Aorta (tissue), 5 donors: ENCODE measurements around the gene FOXD4L3. TPM values are rescaled to one million over a fixed set of nuclear protein-coding genes. Genes with fewer than 3 reads are reported as not detected.
"Not testable (repeated sequence)": the region's sequence is repeated elsewhere in the genome, so short reads cannot be mapped to it uniquely, and the experiment has no call there.

Experiments used
- ATAC-seq: fragments of 200-7000 bp; cut with Tn5 transposase; one replicate; pipeline ENCODE4 v1.9.1; 2022; ENCODE audit warnings: moderate library complexity; ENCODE audit not compliant: low FRiP score
- DNase-seq, 2 donors: peaks; one replicate each; pipeline ENCODE4 v3.0.0-alpha.2; 2020
- H3K27ac ChIP-seq, 2 donors: one replicate each; pipeline ENCODE4 v1.5.1; 2013; ENCODE audit warnings: low read length in 2 of 2, mild to moderate bottlenecking in 2 of 2, moderate library complexity in 2 of 2, control low read depth in 1 of 2, inconsistent platforms in 1 of 2, low read depth in 1 of 2
- H3K27me3 ChIP-seq, 2 donors: one replicate each; pipeline ENCODE4 v1.6.1; 2013; ENCODE audit warnings: control low read depth in 1 of 2, low read length in 1 of 2, mild to moderate bottlenecking in 1 of 2, moderate library complexity in 1 of 2; ENCODE audit not compliant: insufficient read depth in 2 of 2, control insufficient read depth in 1 of 2
- H3K36me3 ChIP-seq, 2 donors: one replicate each; pipeline ENCODE4 v1.6.1; 2013; ENCODE audit warnings: control low read depth in 1 of 2, low read length in 1 of 2, mild to moderate bottlenecking in 1 of 2; ENCODE audit not compliant: insufficient read depth in 2 of 2, control insufficient read depth in 1 of 2
- H3K4me1 ChIP-seq, 2 donors: one replicate each; pipeline ENCODE4 v1.6.1; 2013; ENCODE audit warnings: low read length in 2 of 2, control low read depth in 1 of 2, mild to moderate bottlenecking in 1 of 2, moderate library complexity in 1 of 2; ENCODE audit not compliant: insufficient read depth in 2 of 2, control insufficient read depth in 1 of 2
- H3K4me3 ChIP-seq, 2 donors: one replicate each; pipeline ENCODE4 v1.5.1; 2013; ENCODE audit warnings: low read length in 2 of 2, control low read depth in 1 of 2, mild to moderate bottlenecking in 1 of 2
- H3K9me3 ChIP-seq: one replicate; pipeline ENCODE4 v1.6.1; 2013; ENCODE audit warnings: mild to moderate bottlenecking, low read length; ENCODE audit not compliant: control insufficient read depth
- WGBS, 2 donors: extraction: QIAGEN DNeasy Blood & Tissue Kit; methylation state at CpG; one replicate each; pipeline ENCODE4 v1.1.7; 2013; 5-methylcytosine and 5-hydroxymethylcytosine counted together
- intact Hi-C, 2 donors: fragments of 100-400 bp; cut with DNase I; formaldehyde crosslinking; loops; one replicate each; pipeline versions ENCODE4 v1.14.2 to v1.15.0; 2022
- long read RNA-seq, 2 donors: library from polyadenylated mRNA; unstranded; transcript quantifications; one replicate each; pipeline ENCODE4 v2.0.0, GENCODE V29; 2020 to 2021
- polyA plus RNA-seq, 2 donors: library from polyadenylated mRNA; stranded (reverse); fragments of 200-250 nt; gene quantifications; one replicate each; pipeline ENCODE4 v1.2.3, GENCODE V29; 2013
- total RNA-seq, 2 donors: library from RNA; stranded (reverse); fragmentation: NEBNext Ultra II Directional; extraction: Animal tissue kit (Norgen Biotek cat#: 25700); gene quantifications; one replicate each; pipeline ENCODE4 v1.2.1, GENCODE V29; 2021
- donor health status: healthy with polysubstance abuse.
- donor health status: Bipolar disorder and iron deficiency.
- donor health status: DM: no; HTN: no; CAD: no.
- donor health status: DM: no; HTN: no; CAD: no.
- donor health status: DM: yes; HTN: yes; CAD: no.

Gene FOXD4L3
- total RNA-seq = not detected
- polyA plus RNA-seq = not detected
- long read RNA-seq, donor 1 = 0 reads
- long read RNA-seq, donor 2 = 0 reads

DNA sequence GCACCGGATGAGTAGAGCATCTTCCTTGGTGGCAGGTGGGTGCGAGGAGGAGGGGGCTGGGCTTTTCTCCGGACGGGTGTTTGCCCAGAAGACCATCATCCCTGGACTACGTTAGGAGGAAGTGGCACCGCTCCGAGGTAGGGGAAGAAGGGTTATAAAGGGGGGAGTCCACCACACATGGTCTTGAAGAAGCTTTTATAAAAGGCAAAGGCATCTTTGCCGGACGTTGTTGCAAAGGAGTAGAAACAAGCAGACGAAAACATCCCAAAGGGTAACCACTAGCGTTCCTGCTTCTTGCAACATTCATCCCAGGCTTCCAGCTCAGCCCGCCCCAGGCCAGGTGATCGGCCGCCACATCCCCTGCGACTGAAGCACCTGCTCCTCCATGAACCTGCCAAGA is at the start of gene FOXD4L3:
TSS of gene FOXD4L3 (plus strand) at position 301 of the 400 bp plus-strand sequence. CDS start at position 386, 85 bp downstream.
- H3K9me3 ChIP-seq, H3K4me3 ChIP-seq, H3K27ac ChIP-seq, DNase-seq, ATAC-seq, H3K27me3 ChIP-seq, H3K36me3 ChIP-seq, H3K4me1 ChIP-seq, intact Hi-C loops: not testable (repeated sequence)
- WGBS, 2 donors = 17% methylated on average over 4 of the region's 15 CpGs; no CpG with 5 or more reads in 1 of the 2 donors

DNA sequence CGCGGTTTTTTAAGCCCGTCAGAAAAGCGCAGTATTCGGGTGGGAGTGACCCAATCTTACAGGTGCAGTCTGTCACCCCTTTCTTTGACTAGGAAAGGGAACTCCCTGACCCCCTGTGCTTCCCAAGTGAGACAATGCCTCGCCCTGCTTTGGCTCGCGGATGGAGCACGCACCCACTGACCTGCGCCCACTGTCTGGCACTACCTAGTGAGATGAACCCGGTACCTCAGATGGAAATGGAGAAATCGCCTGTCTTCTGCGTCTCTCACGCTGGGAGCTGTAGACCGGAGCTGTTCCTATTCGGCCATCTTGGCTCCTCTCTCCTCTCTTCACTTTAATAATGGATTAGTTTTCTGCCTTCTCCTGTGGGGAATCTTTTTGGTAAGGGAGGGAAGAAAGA is 21.6 kb upstream of the FOXD4L3 start:
- H3K9me3 ChIP-seq, ATAC-seq, intact Hi-C loops, H3K27ac ChIP-seq, H3K4me3 ChIP-seq, H3K4me1 ChIP-seq, H3K36me3 ChIP-seq, H3K27me3 ChIP-seq: not testable (repeated sequence)
- peak in 1 of 2 donors; percentile 27 for DNase-seq
- 94 to 97% methylated on average over 12 to 14 of the region's 16 CpGs for WGBS, 2 donors

DNA sequence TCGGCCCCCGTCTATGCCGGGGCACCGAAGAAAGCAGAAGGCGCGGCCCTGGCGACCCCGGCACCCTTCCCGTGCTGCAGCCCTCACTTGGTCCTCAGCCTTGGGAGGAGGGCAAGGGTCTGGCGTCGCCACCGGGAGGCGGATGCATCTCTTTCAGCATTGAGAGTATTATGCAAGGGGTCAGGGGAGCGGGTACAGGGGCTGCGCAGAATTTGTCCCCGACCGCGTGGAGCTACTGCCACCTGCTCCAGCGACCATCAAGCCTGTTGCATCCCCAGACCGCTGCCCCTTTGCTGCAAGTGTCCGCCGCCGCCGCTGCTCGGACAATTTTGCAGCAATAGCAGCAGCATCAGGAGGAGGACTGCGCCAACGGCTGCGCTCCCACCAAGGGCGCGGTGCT is 1.1 kb downstream of the FOXD4L3 start:
- DNase-seq, H3K9me3 ChIP-seq, H3K4me3 ChIP-seq, H3K4me1 ChIP-seq, intact Hi-C loops, H3K27me3 ChIP-seq, ATAC-seq, H3K27ac ChIP-seq, H3K36me3 ChIP-seq: not testable (repeated sequence)
- 10% methylated on average over 11 of the region's 30 CpGs; no CpG with 5 or more reads in 1 of the 2 donors for WGBS, 2 donors

DNA sequence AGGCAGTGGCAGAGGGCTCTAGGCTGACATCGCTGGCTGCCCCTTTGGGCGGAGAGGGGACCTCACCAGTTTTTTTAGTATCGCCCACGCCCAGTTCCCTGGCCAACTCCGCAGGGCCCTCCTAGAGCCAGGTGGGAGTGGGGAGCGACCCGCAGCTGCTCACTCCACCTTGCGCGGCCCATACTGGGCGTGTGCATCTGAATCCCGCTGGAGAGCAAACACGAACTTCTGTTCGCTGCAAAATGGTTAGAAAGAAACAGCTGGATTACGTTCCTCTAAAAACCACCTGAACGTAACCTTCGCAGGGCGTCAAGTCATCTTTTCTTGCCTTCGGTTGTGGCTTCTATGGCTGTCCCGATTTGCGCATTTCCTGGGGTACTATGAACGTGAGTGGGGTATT is 1.5 kb downstream of the FOXD4L3 start:
- H3K9me3 ChIP-seq, ATAC-seq, H3K4me3 ChIP-seq, H3K36me3 ChIP-seq, H3K27me3 ChIP-seq, H3K4me1 ChIP-seq, H3K27ac ChIP-seq, intact Hi-C loops, DNase-seq: not testable (repeated sequence)
- WGBS, 2 donors = 17 to 19% methylated on average over 3 to 9 of the region's 21 CpGs

DNA sequence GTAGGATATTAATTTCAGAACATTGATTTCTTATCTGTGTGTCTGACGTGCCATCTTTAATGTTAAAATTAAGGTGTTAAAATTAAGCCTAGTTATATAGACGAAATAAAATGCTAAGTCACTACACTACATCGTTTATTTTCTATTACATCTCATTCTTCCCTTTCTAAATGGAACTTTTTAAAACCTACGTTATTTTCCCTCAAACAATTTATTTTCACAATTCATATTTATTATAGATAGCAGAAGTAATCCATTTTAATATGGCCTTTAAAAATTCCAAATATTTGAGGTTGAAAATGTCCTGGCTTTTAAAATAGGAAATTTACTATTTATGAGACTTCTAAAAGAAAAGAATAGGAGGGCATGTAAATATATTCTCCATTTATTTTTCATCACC is 2.1 kb downstream of the FOXD4L3 start:
- DNase-seq, ATAC-seq, H3K4me1 ChIP-seq, H3K36me3 ChIP-seq, H3K27ac ChIP-seq, H3K9me3 ChIP-seq, H3K4me3 ChIP-seq, intact Hi-C loops, H3K27me3 ChIP-seq: not testable (repeated sequence)
- 20 to 24% methylated on average over 2 of the region's 4 CpGs for WGBS, 2 donors

DNA sequence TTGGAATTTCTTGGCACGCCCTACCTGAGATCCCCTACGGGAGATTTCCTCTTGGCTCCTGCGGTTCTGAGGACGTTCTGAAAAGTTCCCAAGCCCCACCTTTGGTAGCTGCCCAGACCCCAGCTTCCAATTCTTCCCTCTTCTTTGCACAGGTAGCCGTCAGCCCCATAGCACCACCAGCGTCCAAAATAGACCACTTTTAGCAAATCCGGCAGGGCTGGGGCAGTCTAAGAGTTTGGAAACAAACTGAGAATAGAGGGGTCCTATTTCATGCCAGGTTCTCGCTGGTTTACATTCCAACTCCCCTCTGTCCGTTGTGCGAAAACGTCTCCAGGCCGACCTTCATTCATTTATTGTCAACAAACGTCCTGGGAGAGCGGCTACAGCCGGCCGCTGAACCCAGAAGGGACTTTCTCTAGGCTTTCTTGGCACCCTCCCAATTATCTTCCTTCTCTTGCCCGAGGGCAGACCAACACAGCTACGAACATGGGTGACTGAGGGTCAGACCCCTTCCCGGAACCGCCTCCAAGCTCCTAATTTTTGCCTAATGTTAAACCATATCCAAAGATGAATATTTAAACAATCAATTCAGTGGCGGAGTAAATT is 3.1 kb downstream of the FOXD4L3 start:
- DNase-seq = not testable (repeated sequence)
- ATAC-seq = peak; percentile 53

DNA sequence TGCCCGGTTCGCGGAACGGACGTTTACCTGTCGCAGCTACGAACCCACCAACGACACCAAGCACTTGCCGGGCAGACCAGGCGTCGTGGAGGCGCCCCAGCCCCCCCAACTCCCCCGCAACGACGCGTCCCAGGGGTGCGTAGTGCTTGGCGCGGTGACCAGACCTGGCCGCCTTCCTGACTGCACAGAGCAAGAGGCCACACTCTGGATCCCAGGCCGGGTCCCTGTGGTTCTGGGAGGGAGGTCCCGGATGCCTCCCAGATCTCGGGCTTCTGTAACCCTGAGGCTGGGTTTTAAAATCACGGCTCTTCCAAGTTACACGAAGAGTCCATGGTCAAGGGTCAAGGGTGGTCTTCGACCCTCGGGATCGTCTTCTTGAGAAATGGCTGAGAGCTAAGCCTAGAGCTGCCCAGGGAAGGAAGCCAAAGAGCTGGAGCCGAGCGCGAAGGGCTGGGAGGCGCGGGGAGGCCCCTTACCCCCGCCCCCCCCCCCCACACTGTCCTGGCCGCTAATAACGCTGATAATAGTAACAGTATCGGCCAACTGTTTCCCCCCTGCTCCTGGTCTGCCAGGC is 3.8 kb downstream of the FOXD4L3 start:
- H3K27me3 ChIP-seq, H3K36me3 ChIP-seq, H3K27ac ChIP-seq, H3K9me3 ChIP-seq, intact Hi-C loops, H3K4me1 ChIP-seq, H3K4me3 ChIP-seq: not testable (repeated sequence)
- WGBS, 2 donors = 9 to 21% methylated on average over 7 to 28 of the region's 37 CpGs
- DNase-seq (peak in 1 of 2 donors; percentile 34), ATAC-seq (peak; percentile 30)

More for the DNA sequence above, 3.1 kb downstream of the FOXD4L3 start:
- WGBS, 2 donors = 32 to 36% methylated on average over 8 of the region's 21 CpGs
- intact Hi-C loops, H3K4me1 ChIP-seq, H3K9me3 ChIP-seq, H3K27ac ChIP-seq, H3K27me3 ChIP-seq, H3K36me3 ChIP-seq, H3K4me3 ChIP-seq: not testable (repeated sequence)

DNA sequence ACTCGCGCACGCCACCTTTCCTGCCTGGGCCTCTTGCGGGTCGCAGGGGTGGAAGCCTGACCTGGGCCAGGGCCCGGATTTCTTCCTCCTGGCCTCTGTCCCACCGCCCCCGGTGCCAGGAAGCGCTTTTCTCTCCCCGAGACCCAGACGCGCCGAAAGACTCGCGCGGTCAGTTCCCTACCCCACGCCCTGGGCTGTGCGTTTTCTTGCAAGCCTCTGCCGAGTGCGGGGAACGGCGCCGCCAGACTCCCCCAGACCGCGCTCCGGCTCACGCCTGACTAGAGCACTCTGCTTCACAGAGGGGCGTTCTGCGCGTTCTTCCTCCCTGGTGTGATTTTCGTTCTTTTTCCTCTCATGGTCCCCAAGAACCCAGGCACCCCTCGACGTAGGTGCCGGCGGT is 4.5 kb downstream of the FOXD4L3 start:
- H3K4me1 ChIP-seq, H3K36me3 ChIP-seq, H3K4me3 ChIP-seq, intact Hi-C loops, H3K9me3 ChIP-seq, H3K27me3 ChIP-seq, H3K27ac ChIP-seq: not testable (repeated sequence)
- DNase-seq = peak in 1 of 2 donors; percentile 48
- WGBS, 2 donors = 22 to 28% methylated on average over 15 to 18 of the region's 35 CpGs
- peak; percentile 60 for ATAC-seq

DNA sequence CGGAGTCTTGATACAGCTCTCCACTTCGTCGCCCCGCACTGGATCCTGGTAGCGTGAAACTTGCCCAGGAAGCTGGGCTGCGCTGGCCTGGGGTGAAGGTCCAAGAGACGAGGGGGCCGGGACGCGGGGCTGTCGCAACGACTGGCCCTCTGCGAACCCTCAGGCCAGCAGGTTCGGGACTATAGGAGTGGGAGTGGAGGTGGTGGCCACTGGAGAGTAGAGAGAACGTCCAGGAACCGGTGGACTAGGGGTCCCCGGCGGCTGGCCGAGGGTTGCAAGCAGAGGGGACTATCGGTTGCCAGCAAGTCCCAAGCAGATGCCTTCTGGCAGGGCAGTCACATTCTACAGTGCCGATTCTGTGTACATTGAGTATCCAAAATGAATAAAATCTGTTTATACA is 5.0 kb downstream of the FOXD4L3 start:
- 20 to 23% methylated on average over 15 to 20 of the region's 21 CpGs for WGBS, 2 donors
- H3K9me3 ChIP-seq, H3K27me3 ChIP-seq, H3K27ac ChIP-seq, H3K4me1 ChIP-seq, intact Hi-C loops, H3K36me3 ChIP-seq, H3K4me3 ChIP-seq: not testable (repeated sequence)
- DNase-seq (peak; percentile 40 to 67), ATAC-seq (peak; percentile 56)
